ENCODE measurements around the gene NLRX1. TPM values are rescaled to one million over a fixed set of nuclear protein-coding genes. Genes with fewer than 3 reads are reported as not detected.

Gene NLRX1
- polyA plus RNA-seq, 1 of the 3 experiments (the other 2 are of a cell fraction) = 13.7 TPM

GRCh38 chr11:119218141-119218878 lies 49.8 kb downstream of the NLRX1 start (continued):
- TF ChIP-seq, protein P1, sequence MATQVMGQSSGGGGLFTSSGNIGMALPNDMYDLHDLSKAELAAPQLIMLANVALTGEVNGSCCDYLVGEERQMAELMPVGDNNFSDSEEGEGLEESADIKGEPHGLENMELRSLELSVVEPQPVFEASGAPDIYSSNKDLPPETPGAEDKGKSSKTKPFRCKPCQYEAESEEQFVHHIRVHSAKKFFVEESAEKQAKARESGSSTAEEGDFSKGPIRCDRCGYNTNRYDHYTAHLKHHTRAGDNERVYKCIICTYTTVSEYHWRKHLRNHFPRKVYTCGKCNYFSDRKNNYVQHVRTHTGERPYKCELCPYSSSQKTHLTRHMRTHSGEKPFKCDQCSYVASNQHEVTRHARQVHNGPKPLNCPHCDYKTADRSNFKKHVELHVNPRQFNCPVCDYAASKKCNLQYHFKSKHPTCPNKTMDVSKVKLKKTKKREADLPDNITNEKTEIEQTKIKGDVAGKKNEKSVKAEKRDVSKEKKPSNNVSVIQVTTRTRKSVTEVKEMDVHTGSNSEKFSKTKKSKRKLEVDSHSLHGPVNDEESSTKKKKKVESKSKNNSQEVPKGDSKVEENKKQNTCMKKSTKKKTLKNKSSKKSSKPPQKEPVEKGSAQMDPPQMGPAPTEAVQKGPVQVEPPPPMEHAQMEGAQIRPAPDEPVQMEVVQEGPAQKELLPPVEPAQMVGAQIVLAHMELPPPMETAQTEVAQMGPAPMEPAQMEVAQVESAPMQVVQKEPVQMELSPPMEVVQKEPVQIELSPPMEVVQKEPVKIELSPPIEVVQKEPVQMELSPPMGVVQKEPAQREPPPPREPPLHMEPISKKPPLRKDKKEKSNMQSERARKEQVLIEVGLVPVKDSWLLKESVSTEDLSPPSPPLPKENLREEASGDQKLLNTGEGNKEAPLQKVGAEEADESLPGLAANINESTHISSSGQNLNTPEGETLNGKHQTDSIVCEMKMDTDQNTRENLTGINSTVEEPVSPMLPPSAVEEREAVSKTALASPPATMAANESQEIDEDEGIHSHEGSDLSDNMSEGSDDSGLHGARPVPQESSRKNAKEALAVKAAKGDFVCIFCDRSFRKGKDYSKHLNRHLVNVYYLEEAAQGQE (IDR thresholded peaks at IDR 0.05; ENCODE audit: low read depth, low read length) = no peak
- TF ChIP-seq EZH2phosphoT487 (IDR thresholded peaks at IDR 0.05; ENCODE audit: borderline replicate concordance, low read depth) (no peak), EP300 (IDR thresholded peaks at IDR 0.05; ENCODE audit: borderline replicate concordance in 1 of 2, low read depth in 1 of 2, low read length in 1 of 2) (peak in 1 of 2 experiments; percentile 85; a peak in 2 of 4 replicates), GATA2 (CRISPR knock-in tag; IDR thresholded peaks at IDR 0.05) (no peak), SMC3 (IDR thresholded peaks at IDR 0.05; ENCODE audit: low read depth, low read length) (no peak), TEAD4 (IDR thresholded peaks at IDR 0.05; ENCODE audit: borderline replicate concordance, insufficient read depth) (peak; percentile 92), ELF1 (IDR thresholded peaks at IDR 0.05) (peak; percentile 12; the same call in 1 of the 2 replicates), TCF12 (IDR thresholded peaks at IDR 0.05) (peak; percentile 91), TAF1 (IDR thresholded peaks at IDR 0.05; ENCODE audit: borderline replicate concordance, low read depth, low read length) (no peak), GABPA (IDR thresholded peaks at IDR 0.05; ENCODE audit: low read depth) (0 out of 2 replicates have a peak, but pooled peaks have one; percentile 8), FOSL2 (IDR thresholded peaks at IDR 0.05; ENCODE audit: borderline replicate concordance, low read depth) (peak; percentile 99), RXRA (IDR thresholded peaks at IDR 0.05; ENCODE audit: borderline replicate concordance, low read depth) (peak; percentile 61; the same call in 1 of the 2 replicates), FOXJ3 (CRISPR knock-in tag; IDR thresholded peaks at IDR 0.05) (no peak), IRF3 (IDR thresholded peaks at IDR 0.05; ENCODE audit: low read depth, low read length) (no peak), RAD21 (IDR thresholded peaks at IDR 0.05; ENCODE audit: low read length) (no peak), RFX5 (IDR thresholded peaks at IDR 0.05; ENCODE audit: low read length) (no peak), POLR2AphosphoS5 (IDR thresholded peaks at IDR 0.05; ENCODE audit: low read depth, low read length) (peak; percentile 64; the same call in 1 of the 2 replicates), FOXM1 (IDR thresholded peaks at IDR 0.05; ENCODE audit: low read depth) (peak; percentile 57; the same call in 1 of the 2 replicates), MXI1 (IDR thresholded peaks at IDR 0.05; ENCODE audit: low read depth, low read length) (no peak), RCOR1 (IDR thresholded peaks at IDR 0.05; ENCODE audit: low read length) (no peak; the same call in 1 of the 2 replicates)
- TF ChIP-seq, protein P2, sequence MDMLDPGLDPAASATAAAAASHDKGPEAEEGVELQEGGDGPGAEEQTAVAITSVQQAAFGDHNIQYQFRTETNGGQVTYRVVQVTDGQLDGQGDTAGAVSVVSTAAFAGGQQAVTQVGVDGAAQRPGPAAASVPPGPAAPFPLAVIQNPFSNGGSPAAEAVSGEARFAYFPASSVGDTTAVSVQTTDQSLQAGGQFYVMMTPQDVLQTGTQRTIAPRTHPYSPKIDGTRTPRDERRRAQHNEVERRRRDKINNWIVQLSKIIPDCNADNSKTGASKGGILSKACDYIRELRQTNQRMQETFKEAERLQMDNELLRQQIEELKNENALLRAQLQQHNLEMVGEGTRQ (IDR thresholded peaks at IDR 0.05; ENCODE audit: borderline replicate concordance, low read depth, low read length) = no peak
- TF ChIP-seq, protein P3, sequence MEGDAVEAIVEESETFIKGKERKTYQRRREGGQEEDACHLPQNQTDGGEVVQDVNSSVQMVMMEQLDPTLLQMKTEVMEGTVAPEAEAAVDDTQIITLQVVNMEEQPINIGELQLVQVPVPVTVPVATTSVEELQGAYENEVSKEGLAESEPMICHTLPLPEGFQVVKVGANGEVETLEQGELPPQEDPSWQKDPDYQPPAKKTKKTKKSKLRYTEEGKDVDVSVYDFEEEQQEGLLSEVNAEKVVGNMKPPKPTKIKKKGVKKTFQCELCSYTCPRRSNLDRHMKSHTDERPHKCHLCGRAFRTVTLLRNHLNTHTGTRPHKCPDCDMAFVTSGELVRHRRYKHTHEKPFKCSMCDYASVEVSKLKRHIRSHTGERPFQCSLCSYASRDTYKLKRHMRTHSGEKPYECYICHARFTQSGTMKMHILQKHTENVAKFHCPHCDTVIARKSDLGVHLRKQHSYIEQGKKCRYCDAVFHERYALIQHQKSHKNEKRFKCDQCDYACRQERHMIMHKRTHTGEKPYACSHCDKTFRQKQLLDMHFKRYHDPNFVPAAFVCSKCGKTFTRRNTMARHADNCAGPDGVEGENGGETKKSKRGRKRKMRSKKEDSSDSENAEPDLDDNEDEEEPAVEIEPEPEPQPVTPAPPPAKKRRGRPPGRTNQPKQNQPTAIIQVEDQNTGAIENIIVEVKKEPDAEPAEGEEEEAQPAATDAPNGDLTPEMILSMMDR (IDR thresholded peaks at IDR 0.05) = no peak
- TF ChIP-seq, protein P4, sequence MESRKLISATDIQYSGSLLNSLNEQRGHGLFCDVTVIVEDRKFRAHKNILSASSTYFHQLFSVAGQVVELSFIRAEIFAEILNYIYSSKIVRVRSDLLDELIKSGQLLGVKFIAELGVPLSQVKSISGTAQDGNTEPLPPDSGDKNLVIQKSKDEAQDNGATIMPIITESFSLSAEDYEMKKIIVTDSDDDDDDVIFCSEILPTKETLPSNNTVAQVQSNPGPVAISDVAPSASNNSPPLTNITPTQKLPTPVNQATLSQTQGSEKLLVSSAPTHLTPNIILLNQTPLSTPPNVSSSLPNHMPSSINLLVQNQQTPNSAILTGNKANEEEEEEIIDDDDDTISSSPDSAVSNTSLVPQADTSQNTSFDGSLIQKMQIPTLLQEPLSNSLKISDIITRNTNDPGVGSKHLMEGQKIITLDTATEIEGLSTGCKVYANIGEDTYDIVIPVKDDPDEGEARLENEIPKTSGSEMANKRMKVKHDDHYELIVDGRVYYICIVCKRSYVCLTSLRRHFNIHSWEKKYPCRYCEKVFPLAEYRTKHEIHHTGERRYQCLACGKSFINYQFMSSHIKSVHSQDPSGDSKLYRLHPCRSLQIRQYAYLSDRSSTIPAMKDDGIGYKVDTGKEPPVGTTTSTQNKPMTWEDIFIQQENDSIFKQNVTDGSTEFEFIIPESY (IDR thresholded peaks at IDR 0.05; ENCODE audit: borderline replicate concordance, low read depth) = no peak
